NCI-H748 treated with DMSO at 0.1 percent for 48 hours (cell line): ENCODE data around the gene NINJ2.

Experiments used
- DNase-seq: peaks from one replicate; lab custom pipeline; 2025; lab: John Stamatoyannopoulos, UW

NINJ2 gene

GRCh38 chr12:569803-570434, 93.3 kb downstream of the NINJ2 start:
- DNase-seq: peak; percentile 34

GRCh38 chr12:569091-569676, 94.1 kb downstream of the NINJ2 start:
- no peak for DNase-seq

DNA sequence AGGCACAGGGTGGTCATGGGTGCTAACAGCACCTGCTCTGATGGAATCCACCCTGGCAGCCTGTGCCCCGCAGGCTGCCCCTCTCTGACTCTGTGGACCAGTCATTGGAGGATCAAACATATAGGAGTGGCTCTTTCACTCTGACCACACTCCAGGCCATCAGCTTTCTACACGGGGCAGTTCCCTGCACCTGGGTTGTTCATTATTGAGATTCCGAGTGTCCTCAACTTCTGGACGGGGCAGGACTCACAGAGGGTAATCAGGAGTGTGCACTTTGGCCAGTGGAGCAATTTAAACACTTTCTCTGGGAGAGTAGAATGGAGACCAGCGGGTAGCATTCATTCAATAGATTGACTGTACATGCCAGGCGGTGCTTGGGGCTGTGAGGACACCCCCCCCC, 94.8 kb downstream of the NINJ2 start:
- no peak for DNase-seq

DNA sequence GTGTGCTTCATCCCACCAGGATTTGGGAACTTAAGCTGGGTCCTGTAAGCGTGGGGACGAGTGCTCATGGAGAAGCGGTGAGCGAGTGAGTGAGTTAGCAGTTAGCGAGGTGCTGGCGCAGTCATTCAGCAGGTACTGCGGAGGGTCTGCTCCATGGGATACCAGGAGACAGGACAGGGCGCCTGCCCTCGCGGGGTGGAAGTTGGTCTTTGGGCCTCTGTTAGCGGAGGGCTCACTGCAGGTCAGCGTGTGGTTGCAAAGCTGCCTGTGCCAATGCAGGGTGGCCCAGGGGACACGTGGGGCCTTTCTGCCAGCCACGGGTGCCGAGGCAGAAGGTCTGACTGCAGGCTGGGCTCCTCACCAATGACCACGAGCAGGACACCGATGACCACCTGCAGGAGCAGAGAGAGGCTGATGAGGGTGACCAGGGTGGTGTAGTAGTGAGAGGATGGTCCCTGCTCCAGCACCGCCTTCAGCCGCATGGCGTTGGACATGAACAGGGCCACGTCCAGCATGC, 97.6 kb downstream of the NINJ2 start:
- DNase-seq: no peak

DNA sequence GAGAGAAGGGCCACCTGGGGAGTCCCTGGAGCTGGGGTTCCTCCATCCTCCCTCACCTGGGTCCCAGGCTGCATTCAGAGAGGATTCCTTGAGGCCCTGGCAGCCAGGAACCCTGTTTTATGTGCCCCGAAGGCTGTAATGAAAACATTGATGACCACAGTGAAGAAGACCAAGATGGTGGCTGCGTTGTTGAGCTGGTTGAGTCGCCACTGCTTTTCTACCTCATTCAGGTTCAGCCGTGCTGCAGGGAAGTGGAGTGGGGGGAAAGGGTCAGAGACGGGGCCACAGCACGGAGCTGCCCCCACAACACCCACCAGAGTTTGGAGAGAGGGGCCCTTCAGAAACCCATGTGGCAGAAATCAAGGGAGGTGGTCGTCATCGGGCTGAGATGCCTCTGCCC, 98.1 kb downstream of the NINJ2 start:
- DNase-seq: no peak

GRCh38 chr12:563787-564298, 99.4 kb downstream of the NINJ2 start:
- no peak for DNase-seq

GRCh38 chr12:563250-563781, 99.9 kb downstream of the NINJ2 start:
- DNase-seq: no peak

GRCh38 chr12:562634-563033, 100.6 kb downstream of the NINJ2 start:
- no peak for DNase-seq

DNA sequence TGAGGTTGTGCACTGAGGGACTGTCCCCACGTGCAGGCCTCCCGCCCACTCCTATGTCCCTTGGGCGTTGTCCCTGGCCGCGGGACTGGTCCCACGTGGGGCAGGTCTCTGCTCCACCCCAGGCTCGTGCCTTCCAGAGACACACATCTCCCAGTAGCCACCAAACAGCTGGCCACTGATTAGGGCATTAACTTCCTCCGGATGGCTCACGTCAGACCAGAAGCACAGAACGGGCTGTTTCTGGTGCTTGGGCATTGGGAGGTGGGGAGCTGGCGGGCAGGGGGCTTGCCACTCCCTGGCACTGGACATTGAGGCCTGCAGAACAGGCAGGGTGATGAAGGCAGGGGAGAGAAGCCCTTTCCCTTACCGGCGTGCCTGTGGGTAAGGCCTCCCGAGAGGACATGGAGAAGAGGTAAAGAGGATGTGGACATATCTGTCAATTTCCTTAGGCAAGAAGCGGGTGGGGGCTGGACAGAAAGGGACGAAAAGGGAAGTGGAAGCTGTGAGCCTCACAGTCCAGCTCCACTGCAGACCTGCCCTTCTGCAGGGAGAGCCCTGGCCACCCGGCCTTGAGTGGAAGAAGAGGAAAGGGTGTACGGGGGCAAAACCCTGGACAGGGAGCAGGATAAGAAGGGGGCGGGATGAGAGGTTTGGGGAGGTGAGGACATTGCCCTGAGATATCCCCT, 101.2 kb downstream of the NINJ2 start:
- no peak for DNase-seq

DNA sequence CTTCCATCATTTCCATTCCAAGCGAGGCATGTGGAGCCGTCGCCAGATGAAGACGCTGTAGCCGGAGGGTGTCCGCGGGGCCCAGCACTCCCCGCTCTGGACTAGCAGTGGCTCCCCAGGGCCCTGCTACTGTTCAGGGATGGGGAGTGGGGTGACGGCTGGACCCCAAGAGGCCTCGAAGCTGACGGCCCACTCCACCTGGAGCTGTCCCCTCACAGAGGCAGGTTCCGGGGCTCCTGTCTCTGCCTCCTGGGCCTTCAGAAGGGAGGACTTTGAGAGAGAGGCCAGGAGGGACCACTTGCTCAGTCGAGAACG, 101.9 kb downstream of the NINJ2 start:
- no peak for DNase-seq

DNA sequence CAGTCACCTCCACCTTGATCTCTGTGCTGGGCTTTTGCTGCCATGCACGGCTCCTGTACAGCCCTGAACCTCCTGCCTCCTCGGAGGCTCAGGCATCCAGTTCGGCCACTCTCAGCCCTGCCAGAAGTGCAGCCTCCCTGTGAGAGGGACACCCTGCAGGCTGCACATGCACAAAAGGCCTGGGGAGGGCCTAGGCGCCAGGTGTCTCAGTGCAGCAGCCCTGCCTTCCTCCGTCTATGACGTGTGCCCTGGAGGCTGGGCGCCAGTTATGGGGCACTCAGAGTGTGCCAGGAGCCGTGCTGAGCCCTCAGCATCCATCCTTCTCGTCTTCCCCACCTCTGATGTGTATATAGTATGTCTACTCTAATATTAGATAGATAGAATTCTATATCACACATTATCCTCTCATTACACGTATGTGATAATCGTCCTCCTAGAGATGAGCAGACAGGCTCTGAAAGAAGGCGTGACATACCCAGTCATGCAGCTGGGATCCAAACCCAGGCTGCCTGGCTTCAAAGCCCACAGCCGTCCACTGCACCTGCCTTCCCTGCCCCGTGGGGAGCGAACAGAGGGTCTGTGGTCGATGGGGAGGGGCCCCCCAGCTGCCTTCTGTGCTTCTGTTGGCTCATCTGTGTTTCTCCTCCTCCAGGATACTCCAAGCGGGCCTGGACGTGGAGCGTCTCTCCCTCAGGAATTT, 102.4 kb downstream of the NINJ2 start:
- DNase-seq: no peak

DNA sequence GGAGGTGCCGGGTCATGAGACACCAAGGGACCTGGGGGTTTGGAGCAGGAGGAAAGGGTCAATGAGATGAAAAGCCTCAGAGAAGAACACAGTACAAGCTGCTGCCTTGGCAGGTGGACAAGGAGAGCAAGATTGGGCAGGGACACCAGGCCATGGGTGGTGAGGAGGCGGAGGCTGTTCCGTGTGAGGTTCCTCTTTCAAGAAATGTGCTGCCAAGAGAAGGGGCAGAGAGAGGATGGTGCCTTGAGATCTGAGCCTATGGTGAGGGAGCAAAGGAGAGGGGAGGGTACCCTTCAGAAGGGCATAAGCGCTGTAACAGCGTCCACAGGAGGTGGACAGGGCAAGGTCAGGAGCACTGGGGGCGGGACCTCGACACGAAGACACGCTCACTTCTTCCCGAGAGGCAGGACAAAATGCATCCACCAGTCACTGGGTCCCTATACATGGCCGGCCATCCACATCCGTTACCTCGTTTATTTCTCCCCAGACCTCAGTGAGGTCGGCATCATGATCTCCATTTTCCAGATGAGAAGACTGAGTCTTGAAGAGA, 103.3 kb downstream of the NINJ2 start:
- no peak for DNase-seq

GRCh38 chr12:559208-559905, 103.9 kb downstream of the NINJ2 start:
- DNase-seq: no peak

GRCh38 chr12:558580-558979, 104.7 kb downstream of the NINJ2 start:
- no peak for DNase-seq

GRCh38 chr12:556498-556897, 106.7 kb downstream of the NINJ2 start:
- DNase-seq: no peak

- DNase-seq: no peak
Observed at GRCh38 chr12:554001-554285, 109.3 kb downstream of the NINJ2 start.

- DNase-seq: no peak
Observed at GRCh38 chr12:553216-554000, 109.8 kb downstream of the NINJ2 start.

- DNase-seq: no peak
Observed at GRCh38 chr12:552466-552865, 110.8 kb downstream of the NINJ2 start.

GRCh38 chr12:550473-551260, 112.6 kb downstream of the NINJ2 start:
- no peak for DNase-seq

- no peak for DNase-seq
Observed at GRCh38 chr12:549476-550082, 113.7 kb downstream of the NINJ2 start.
